H1 (cell line): ENCODE measurements around the gene ASIP. TPM values are rescaled to one million over a fixed set of nuclear protein-coding genes. Genes with fewer than 3 reads are reported as not detected.

Experiments
- BRCA1 ChIP-seq: IDR thresholded peaks from 2 replicates; pipeline ENCODE4 v1.6.1; 2012; ENCODE audit warnings: low read depth, low read length, improper control_type of control experiment
- CHD2 ChIP-seq: IDR thresholded peaks from 2 replicates; pipeline ENCODE4 v1.6.1; 2012; ENCODE audit warnings: low read length, improper control_type of control experiment
- HDAC6 ChIP-seq: IDR thresholded peaks from one replicate; pipeline ENCODE4 v1.7.1; 2012; ENCODE audit warnings: low read depth, mild to moderate bottlenecking, inconsistent platforms, low read length, moderate library complexity
- NANOG ChIP-seq: IDR thresholded peaks from 2 replicates; pipeline ENCODE4 v1.6.1; 2011; ENCODE audit warnings: low read length, low read depth, mild to moderate bottlenecking, inconsistent platforms; ENCODE audit not compliant: insufficient read depth, poor library complexity, severe bottlenecking
- POLR2AphosphoS5 ChIP-seq: IDR thresholded peaks from 2 replicates; pipeline ENCODE4 v1.6.1; 2011; ENCODE audit warnings: low read depth, low read length
- RBBP5 ChIP-seq: IDR thresholded peaks from 2 replicates; pipeline ENCODE4 v1.7.1; 2012; ENCODE audit warnings: low read depth, mild to moderate bottlenecking, inconsistent platforms, low read length, moderate library complexity, borderline replicate concordance
- TEAD4 ChIP-seq: IDR thresholded peaks from 2 replicates; pipeline ENCODE4 v1.6.1; 2012; ENCODE audit warnings: low read depth, low read length, inconsistent platforms, mixed read lengths
- polyA plus RNA-seq, 7 experiments: library from polyadenylated mRNA; depleted of rRNA in 3 of 7; stranded (reverse) in 5 of 7; unstranded in 2 of 7; fragments of >200 nt in 5 of 7; fragments of 200-250 nt in 2 of 7; gene quantifications; 1 replicate in 5 of 7; 2 replicates in 1 of 7; 4 replicates in 1 of 7; pipeline versions ENCODE4 v1.2.1 to v1.2.3, GENCODE V29; 2011 to 2013; ENCODE audit warnings: missing spikeins in 2 of 7, mixed read lengths in 2 of 7
- total RNA-seq: library from RNA; stranded (reverse); fragmentation: NEBNext Ultra II Directional; extraction: Animal tissue kit (Norgen Biotek cat#: 25700); gene quantifications from 2 replicates; pipeline ENCODE4 v1.2.1, GENCODE V29; 2021
- TF ChIP-seq, protein P1 (sequence below), 3 experiments: IDR thresholded peaks; 1 replicate in 2 of 3; 2 replicates in 1 of 3; pipeline versions ENCODE4 v1.5.1 to v1.6.1; 2011; ENCODE audit warnings: low read length in 3 of 3, mild to moderate bottlenecking in 3 of 3, inconsistent platforms in 2 of 3, low read depth in 1 of 3, moderate library complexity in 1 of 3; ENCODE audit not compliant: insufficient read depth in 1 of 3; ENCODE audit errors: control extremely low read depth in 1 of 3

Gene ASIP
- total and polyA plus RNA-seq, 2 of the 8 experiments (the other 6 are each of a cell fraction or from before 2014, with no cell fraction given) = not detected

DNA sequence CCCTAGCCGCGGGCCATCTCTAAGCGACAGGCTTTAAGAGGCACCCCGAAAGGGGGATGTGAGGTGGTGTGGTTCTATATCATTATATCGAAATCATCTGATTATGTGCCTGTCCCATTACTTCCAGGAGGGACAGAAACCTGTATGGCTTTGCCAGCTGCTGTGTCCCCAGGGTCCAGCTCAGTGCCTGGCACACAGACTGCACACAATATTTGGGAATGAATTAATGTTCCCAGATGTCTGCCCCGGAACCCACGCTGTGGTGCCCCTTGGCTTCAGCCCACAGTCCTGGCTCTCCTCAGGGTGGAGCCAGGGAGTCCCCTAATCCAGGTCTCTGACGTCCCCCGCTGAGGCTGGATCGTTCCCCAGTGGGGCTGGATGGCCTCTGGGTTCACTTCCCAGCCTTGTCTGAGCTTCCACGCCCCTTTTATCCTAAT is 70.8 kb downstream of the ASIP start (continued):
- TF ChIP-seq, protein P1, sequence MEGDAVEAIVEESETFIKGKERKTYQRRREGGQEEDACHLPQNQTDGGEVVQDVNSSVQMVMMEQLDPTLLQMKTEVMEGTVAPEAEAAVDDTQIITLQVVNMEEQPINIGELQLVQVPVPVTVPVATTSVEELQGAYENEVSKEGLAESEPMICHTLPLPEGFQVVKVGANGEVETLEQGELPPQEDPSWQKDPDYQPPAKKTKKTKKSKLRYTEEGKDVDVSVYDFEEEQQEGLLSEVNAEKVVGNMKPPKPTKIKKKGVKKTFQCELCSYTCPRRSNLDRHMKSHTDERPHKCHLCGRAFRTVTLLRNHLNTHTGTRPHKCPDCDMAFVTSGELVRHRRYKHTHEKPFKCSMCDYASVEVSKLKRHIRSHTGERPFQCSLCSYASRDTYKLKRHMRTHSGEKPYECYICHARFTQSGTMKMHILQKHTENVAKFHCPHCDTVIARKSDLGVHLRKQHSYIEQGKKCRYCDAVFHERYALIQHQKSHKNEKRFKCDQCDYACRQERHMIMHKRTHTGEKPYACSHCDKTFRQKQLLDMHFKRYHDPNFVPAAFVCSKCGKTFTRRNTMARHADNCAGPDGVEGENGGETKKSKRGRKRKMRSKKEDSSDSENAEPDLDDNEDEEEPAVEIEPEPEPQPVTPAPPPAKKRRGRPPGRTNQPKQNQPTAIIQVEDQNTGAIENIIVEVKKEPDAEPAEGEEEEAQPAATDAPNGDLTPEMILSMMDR (IDR thresholded peaks at IDR 0.05; ENCODE audit: control extremely low read depth in 1 of 3, insufficient read depth in 1 of 3, low read depth in 1 of 3, low read length in 3 of 3) = no peak
- no peak for TF ChIP-seq POLR2AphosphoS5
- TF ChIP-seq TEAD4 = no peak
- TF ChIP-seq HDAC6 = no peak
- TF ChIP-seq RBBP5 = no peak
- no peak for TF ChIP-seq BRCA1
- no peak for TF ChIP-seq CHD2
- no peak for TF ChIP-seq NANOG
- TF ChIP-seq, all 59 proteins: peak for 0
